Skeletal muscle satellite cell (primary cell): ENCODE measurements around the gene NBPF3.
"Not testable (repeated sequence)": the region's sequence is repeated elsewhere in the genome, so short reads cannot be mapped to it uniquely, and the experiment has no call there.

ENCODE experiments used
- H3K27me3 ChIP-seq: 2 replicates; pipeline ENCODE4 v1.7.0; 2013; ENCODE audit warnings: low read length; ENCODE audit not compliant: control insufficient read depth, insufficient read depth
- H3K36me3 ChIP-seq: 2 replicates; pipeline ENCODE4 v1.7.0; 2013; ENCODE audit warnings: mild to moderate bottlenecking, control low read depth, low read length; ENCODE audit not compliant: insufficient read depth
- H3K4me1 ChIP-seq: 2 replicates; pipeline ENCODE4 v1.7.0; 2013; ENCODE audit warnings: low read length; ENCODE audit not compliant: control insufficient read depth, insufficient read depth
- H3K4me2 ChIP-seq: 2 replicates; pipeline ENCODE4 v1.7.0; 2013; ENCODE audit warnings: mild to moderate bottlenecking, low read length
- H3K4me3 ChIP-seq: 2 replicates; pipeline ENCODE4 v1.7.0; 2013; ENCODE audit warnings: low read length
- H3K9ac ChIP-seq: 2 replicates; pipeline ENCODE4 v1.7.0; 2013; ENCODE audit warnings: mild to moderate bottlenecking, low read depth, low read length, moderate library complexity
- H3K9me3 ChIP-seq: replicated peaks from 2 replicates; pipeline ENCODE4 v1.7.0; 2013; ENCODE audit warnings: mild to moderate bottlenecking, control low read depth, low read length

Gene NBPF3

GRCh38 chr1:21472861-21473260, 32.9 kb downstream of the NBPF3 start:
- Histone ChIP-seq H3K9ac (no peak overlapping the region), H3K4me3 (no peak overlapping the region), H3K4me1 (no peaks in the 10 kb centered on the region), H3K36me3 (peaks cover 9% of the 10 kb centered on the region), H3K27me3 (no peaks in the 10 kb centered on the region), H3K9me3 (no peaks in the 10 kb centered on the region), H3K4me2 (no peak overlapping the region)

GRCh38 chr1:21478356-21478755, 38.4 kb downstream of the NBPF3 start:
- Histone ChIP-seq H3K36me3 (peaks cover 17% of the 10 kb centered on the region), H3K27me3 (no peaks in the 10 kb centered on the region), H3K4me1 (no peaks in the 10 kb centered on the region), H3K9ac (no peak overlapping the region), H3K4me2 (no peak overlapping the region), H3K4me3 (no peak overlapping the region), H3K9me3 (no peaks in the 10 kb centered on the region)

GRCh38 chr1:21483881-21484280, 43.9 kb downstream of the NBPF3 start:
- H3K27me3 ChIP-seq, H3K9ac ChIP-seq, H3K9me3 ChIP-seq, H3K4me2 ChIP-seq, H3K4me1 ChIP-seq, H3K4me3 ChIP-seq, H3K36me3 ChIP-seq: not testable (repeated sequence)

GRCh38 chr1:21489146-21489545, 49.2 kb downstream of the NBPF3 start:
- H3K4me2 ChIP-seq, result no peak overlapping the region
- H3K9ac ChIP-seq, result no peak overlapping the region
- H3K9me3 ChIP-seq, result no peaks in the 10 kb centered on the region
- no peaks in the 10 kb centered on the region for H3K36me3 ChIP-seq
- H3K27me3 ChIP-seq, result peaks cover 16% of the 10 kb centered on the region
- no peak overlapping the region for H3K4me3 ChIP-seq
- no peaks in the 10 kb centered on the region for H3K4me1 ChIP-seq

GRCh38 chr1:21490774-21491487, 51.0 kb downstream of the NBPF3 start:
- H3K4me3 ChIP-seq, result no peak overlapping the region
- no peak overlapping the region for H3K4me2 ChIP-seq
- H3K36me3 ChIP-seq, result no peaks in the 10 kb centered on the region
- no peaks in the 10 kb centered on the region for H3K9me3 ChIP-seq
- no peak overlapping the region for H3K9ac ChIP-seq
- no peaks in the 10 kb centered on the region for H3K4me1 ChIP-seq
- H3K27me3 ChIP-seq, result peaks cover 27% of the 10 kb centered on the region

- no peak overlapping the region for H3K9ac ChIP-seq
- no peaks in the 10 kb centered on the region for H3K4me1 ChIP-seq
- no peak overlapping the region for H3K4me3 ChIP-seq
- H3K9me3 ChIP-seq, result no peaks in the 10 kb centered on the region
- no peaks in the 10 kb centered on the region for H3K36me3 ChIP-seq
- peaks cover 30% of the 10 kb centered on the region for H3K27me3 ChIP-seq
- no peak overlapping the region for H3K4me2 ChIP-seq
Measured at GRCh38 chr1:21491488-21492355, 51.8 kb downstream of the NBPF3 start.

GRCh38 chr1:21492356-21492625, 52.4 kb downstream of the NBPF3 start:
- H3K4me2 ChIP-seq, result no peak overlapping the region
- H3K9me3 ChIP-seq, result no peaks in the 10 kb centered on the region
- peaks cover 30% of the 10 kb centered on the region for H3K27me3 ChIP-seq
- H3K36me3 ChIP-seq, result no peaks in the 10 kb centered on the region
- no peak overlapping the region for H3K4me3 ChIP-seq
- H3K9ac ChIP-seq, result no peak overlapping the region
- no peaks in the 10 kb centered on the region for H3K4me1 ChIP-seq

- Histone ChIP-seq H3K36me3 (no peaks in the 10 kb centered on the region), H3K27me3 (peaks cover 35% of the 10 kb centered on the region), H3K4me2 (no peak overlapping the region), H3K9me3 (no peaks in the 10 kb centered on the region), H3K9ac (no peak overlapping the region), H3K4me1 (no peaks in the 10 kb centered on the region), H3K4me3 (no peak overlapping the region)
Measured at GRCh38 chr1:21494196-21494595, 54.3 kb downstream of the NBPF3 start.

GRCh38 chr1:21495225-21495820, 55.4 kb downstream of the NBPF3 start:
- Histone ChIP-seq H3K4me2 (no peak overlapping the region), H3K9me3 (no peaks in the 10 kb centered on the region), H3K4me1 (no peaks in the 10 kb centered on the region), H3K27me3 (peaks cover 40% of the 10 kb centered on the region), H3K4me3 (no peak overlapping the region), H3K36me3 (no peaks in the 10 kb centered on the region), H3K9ac (no peak overlapping the region)

- no peaks in the 10 kb centered on the region for H3K36me3 ChIP-seq
- H3K9ac ChIP-seq, result no peak overlapping the region
- H3K4me2 ChIP-seq, result no peak overlapping the region
- no peaks in the 10 kb centered on the region for H3K4me1 ChIP-seq
- no peaks in the 10 kb centered on the region for H3K9me3 ChIP-seq
- peaks cover 40% of the 10 kb centered on the region for H3K27me3 ChIP-seq
- H3K4me3 ChIP-seq, result no peak overlapping the region
Measured at GRCh38 chr1:21496063-21496462, 56.1 kb downstream of the NBPF3 start.

- H3K9ac ChIP-seq, result no peak overlapping the region
- no peak overlapping the region for H3K4me3 ChIP-seq
- no peaks in the 10 kb centered on the region for H3K36me3 ChIP-seq
- no peak overlapping the region for H3K4me2 ChIP-seq
- no peaks in the 10 kb centered on the region for H3K4me1 ChIP-seq
- peaks cover 34% of the 10 kb centered on the region for H3K27me3 ChIP-seq
- no peaks in the 10 kb centered on the region for H3K9me3 ChIP-seq
Measured at GRCh38 chr1:21496886-21497285, 56.9 kb downstream of the NBPF3 start.
